ENCODE measurements around the gene KEAP1.

Gene KEAP1

DNA sequence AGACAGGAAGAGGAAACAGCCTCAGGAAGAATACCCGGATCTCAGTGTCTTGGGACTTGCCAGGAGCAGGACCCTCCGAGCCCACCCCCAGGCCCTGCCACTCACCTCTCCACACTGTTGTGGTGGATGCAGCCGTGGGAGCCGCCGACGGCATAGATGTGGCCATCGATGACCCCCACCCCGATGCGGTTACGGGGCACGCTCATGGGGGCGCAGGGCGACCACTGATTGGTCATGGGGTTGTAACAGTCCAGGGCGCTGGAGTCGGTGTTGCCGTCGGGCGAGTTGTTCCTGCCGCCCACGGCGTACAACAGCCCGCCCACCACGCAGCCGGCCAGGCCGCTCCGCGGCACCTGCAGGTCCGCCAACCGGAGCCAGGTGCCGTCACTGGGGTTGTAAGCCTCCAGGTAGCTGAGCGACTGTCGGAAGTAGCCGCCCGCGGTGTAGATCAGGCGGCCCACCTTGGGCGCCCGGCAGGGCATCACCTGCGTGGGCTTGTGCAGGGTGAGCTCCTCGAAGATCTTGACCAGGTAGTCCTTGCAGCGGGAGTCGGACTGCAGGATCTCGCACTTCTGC is 11.6 kb downstream of the KEAP1 start:
- TF ChIP-seq, protein P1, sequence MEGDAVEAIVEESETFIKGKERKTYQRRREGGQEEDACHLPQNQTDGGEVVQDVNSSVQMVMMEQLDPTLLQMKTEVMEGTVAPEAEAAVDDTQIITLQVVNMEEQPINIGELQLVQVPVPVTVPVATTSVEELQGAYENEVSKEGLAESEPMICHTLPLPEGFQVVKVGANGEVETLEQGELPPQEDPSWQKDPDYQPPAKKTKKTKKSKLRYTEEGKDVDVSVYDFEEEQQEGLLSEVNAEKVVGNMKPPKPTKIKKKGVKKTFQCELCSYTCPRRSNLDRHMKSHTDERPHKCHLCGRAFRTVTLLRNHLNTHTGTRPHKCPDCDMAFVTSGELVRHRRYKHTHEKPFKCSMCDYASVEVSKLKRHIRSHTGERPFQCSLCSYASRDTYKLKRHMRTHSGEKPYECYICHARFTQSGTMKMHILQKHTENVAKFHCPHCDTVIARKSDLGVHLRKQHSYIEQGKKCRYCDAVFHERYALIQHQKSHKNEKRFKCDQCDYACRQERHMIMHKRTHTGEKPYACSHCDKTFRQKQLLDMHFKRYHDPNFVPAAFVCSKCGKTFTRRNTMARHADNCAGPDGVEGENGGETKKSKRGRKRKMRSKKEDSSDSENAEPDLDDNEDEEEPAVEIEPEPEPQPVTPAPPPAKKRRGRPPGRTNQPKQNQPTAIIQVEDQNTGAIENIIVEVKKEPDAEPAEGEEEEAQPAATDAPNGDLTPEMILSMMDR (IDR thresholded peaks at IDR 0.05; ENCODE audit: insufficient read depth, missing control alignments), result no peak
- DNase-seq (ENCODE audit: insufficient read length, low spot score), result no peak
- FAIRE-seq, result no peak

DNA sequence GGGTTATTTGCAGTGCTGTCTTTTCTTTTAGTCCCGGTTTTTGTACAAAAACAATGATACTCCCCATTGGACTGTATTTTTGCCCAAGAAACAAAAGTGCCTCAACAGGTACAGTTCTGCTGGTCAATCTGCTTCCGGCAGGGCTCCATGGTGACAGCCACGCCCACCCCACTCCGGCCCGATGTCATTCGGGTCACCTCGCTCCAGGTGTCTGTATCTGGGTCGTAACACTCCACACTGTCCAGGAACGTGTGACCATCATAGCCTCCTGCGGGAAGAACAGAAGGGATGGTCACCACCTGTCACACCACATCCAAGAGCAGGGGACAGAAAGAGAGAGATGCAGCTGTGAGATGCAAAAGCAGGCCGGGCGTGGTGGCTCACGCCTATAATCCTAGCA is 16.6 kb downstream of the KEAP1 start:
- TF ChIP-seq, protein P1 (IDR thresholded peaks at IDR 0.05; ENCODE audit: insufficient read depth, missing control alignments), result no peak
- FAIRE-seq (no peak), DNase-seq (ENCODE audit: insufficient read length, low spot score) (no peak)

DNA sequence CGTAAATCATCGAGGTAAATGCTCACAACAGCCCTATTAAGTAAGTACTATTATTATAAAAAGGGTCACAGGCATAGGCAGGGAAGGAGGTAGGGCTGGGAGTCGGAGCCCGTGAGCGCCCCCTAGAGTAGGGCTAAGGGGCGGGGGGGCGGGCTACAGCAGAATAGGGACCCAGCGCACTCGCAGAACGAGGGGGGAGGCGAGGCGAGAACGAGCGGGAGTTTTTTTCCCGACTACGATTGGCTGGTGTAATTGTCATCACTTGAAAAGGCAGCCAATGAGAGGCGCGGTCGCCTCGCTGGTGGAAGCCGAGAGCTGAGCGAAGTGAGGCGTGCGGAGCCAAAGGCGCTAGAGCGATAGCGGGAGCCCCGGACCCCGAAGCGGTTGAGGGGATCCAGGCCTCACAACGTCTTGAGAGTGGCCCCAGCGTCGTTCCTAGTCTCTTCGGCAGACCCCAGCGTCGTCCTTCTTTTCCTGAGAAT is 24.2 kb downstream of the KEAP1 start:
- TF ChIP-seq, protein P1 (IDR thresholded peaks at IDR 0.05; ENCODE audit: insufficient read depth, missing control alignments), result peak; percentile 43
- DNase-seq (ENCODE audit: insufficient read length, low spot score), result no peak
- no peak for FAIRE-seq

DNA sequence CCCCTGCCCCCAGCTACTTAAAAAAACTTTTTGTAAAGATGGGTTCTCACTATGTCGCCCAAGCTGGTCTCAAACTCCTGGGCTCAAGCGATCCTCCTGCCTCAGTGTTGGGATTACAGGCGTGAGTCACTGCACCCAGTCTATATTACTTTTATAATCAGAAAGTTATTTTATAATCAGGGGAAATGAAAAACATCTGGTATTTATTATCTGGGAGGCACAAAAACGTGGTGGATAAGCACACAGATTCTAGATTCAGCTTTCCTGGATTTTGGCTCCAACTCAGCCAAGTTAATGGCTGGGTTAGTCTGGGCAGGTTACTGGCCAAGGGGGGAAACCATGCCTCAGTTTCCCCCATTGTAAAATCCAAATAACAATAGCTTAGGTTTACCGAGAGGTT is 24.7 kb downstream of the KEAP1 start:
- DNase-seq (ENCODE audit: insufficient read length, low spot score), result no peak
- TF ChIP-seq, protein P1 (IDR thresholded peaks at IDR 0.05; ENCODE audit: insufficient read depth, missing control alignments), result no peak
- no peak for FAIRE-seq

DNA sequence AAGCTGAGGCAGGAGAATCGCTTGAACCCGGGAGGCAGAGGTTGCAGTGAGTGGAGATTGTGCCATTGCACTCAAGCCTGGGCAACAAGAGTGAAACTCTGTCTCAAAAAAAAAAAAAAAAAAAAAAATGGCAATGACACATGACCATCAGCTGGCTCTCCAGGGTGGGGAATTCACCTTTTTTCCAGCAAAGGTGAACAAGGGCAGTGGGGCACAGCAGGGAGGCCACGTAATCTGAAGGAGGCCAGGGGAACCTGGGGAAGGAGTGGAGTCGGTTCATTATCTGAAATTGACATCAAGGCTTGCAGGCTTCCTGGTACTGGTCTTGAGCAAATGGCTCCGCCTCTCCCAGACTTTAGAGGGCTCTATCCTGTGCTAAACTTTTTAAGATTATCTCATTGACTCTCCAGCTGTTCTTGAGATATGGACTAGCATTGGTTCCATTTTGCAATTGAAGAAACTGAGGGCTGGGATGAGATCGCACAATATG is 28.1 kb downstream of the KEAP1 start:
- FAIRE-seq (no peak), DNase-seq (ENCODE audit: insufficient read length, low spot score) (no peak)
- TF ChIP-seq, protein P1 (IDR thresholded peaks at IDR 0.05; ENCODE audit: insufficient read depth, missing control alignments), result no peak

DNA sequence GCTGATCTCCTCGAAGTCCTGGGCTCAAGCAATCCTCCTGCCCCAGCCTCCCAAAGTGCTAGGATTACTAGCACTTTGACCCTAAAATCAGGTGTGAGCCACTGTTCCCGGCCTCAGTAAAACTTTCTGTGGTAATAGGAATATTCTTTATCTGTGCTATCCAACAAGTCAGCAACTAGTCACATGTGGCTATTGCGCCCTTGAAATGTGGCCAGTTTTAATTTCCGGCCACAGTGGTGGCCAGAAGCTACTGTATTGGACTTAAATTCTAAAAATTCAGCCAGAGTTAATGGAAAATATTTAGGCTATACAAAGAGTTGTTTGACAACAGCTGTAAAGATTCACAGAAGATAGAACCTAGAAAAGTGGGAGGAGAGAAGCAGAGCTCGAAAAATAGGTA is 30.0 kb downstream of the KEAP1 start:
- TF ChIP-seq, protein P1 (IDR thresholded peaks at IDR 0.05; ENCODE audit: insufficient read depth, missing control alignments), result no peak
- DNase-seq (ENCODE audit: insufficient read length, low spot score), result no peak
- no peak for FAIRE-seq

DNA sequence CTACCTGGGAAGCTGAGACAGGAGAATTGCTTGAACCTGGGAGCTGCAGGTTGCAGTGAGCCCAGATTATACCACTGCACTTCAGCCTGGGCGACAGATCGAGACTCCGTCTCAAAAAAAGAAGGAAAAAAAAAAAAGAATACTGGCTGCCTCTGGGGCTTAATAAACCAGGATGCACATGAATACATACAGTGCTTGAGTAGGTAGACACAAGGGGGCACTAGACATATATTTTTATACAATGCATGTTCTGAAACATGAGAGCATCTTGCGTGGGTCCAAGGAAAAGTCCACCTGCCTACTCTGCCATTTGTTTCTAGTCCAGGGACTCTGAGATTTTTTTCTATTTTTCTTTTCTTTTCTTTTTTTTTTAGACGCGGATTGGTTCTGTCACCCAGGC is 31.2 kb downstream of the KEAP1 start:
- no peak for DNase-seq (ENCODE audit: insufficient read length, low spot score)
- FAIRE-seq, result no peak
- TF ChIP-seq, protein P1 (IDR thresholded peaks at IDR 0.05; ENCODE audit: insufficient read depth, missing control alignments), result peak; percentile 41

Measured in D721Med (cell line).